ENCODE data around the gene HOXC12.

Gene HOXC12

DNA sequence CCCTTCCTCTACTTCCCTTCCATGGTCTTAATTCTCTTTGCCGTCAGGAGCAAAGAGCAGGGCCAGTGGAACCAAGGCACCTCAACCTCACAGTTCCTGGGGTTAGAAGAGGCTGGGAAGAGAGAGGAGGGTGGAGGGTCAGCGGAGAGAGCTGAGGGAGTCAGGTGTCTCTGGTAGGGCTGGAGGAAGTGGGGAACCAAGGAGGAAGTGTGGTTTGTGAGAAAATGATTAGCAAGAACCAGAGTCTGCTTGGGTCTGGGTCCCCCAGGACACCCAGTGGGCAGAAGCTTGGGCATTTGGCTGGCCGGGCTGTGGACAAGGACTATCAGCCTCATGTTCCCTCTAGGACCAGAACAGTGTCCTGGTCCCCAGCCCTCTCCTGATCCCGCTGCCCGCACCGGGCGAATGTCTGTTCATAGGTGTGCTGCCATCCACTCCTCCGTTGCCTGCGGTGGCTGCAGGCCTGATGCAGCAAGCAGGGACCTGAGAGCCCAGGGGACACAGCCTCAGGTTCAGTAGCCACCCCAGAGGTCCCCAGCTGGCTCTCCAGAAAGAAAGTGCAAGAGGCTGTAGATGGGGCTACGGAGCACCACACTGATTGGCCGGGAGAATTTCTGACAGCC lies 2.3 kb downstream of the HOXC12 start:
- DNase-seq = no peak

DNA sequence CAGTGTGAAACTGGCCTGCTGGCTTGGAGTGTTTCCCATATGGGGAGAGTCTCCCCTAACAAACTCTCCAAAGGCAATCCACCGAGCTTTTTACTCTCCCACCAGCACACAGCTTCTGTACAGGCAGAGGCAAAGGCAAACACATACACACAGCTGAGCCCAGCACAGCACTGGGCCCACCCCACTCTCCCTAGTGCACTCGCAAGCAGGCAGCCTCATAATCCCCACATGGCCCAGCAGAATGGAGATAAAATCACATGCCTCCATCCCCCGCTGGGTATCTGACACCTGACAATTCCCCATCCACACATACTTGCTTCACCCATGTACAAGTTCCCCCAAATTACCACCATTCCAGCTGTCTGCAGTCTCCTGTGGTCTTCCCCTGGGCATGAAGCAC lies 3.4 kb downstream of the HOXC12 start:
- DNase-seq = no peak

GRCh38 chr12:53959314-53959713 lies 4.6 kb downstream of the HOXC12 start:
- DNase-seq = no peak

GRCh38 chr12:53960187-53961024 lies 5.7 kb downstream of the HOXC12 start:
- no peak for DNase-seq

DNA sequence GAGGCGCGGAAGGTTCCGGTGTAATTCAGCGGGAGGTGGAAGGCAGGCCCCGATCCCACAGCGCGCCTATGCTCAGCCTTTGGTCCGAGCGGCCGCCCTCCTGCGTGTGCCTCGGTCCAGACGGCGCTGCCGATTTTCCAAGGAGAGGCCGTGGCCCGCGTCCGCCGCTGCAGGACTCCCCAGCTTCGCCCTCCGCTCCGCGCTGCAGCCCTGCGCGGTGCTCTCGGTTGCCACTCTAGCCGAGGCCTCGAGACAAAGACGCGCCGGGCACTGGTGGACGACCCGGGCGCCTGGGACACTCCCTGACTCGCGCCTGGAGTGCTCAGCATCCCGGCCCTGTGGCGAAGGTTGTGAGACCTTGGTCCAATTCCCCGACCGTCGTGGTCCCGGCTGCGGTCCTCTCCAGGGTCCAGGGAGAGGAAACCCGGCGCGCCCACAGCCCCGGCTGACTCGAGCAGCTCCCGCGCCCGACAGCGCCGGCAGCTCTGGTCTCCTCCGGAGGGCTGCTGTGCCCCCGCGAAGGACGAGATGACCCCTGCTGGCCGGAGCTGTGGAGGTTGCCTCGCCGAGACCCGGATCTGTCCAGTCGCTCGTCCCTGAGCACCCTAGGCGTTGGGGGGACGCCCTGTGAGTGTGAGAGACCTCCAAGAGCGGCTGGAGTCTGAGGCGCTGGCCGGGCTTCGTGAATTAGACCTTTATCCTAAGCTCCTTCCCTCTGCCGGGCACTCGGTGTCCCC lies 6.5 kb downstream of the HOXC12 start:
- DNase-seq = no peak

GRCh38 chr12:53963005-53963404 lies 8.3 kb downstream of the HOXC12 start:
- no peak for DNase-seq

DNA sequence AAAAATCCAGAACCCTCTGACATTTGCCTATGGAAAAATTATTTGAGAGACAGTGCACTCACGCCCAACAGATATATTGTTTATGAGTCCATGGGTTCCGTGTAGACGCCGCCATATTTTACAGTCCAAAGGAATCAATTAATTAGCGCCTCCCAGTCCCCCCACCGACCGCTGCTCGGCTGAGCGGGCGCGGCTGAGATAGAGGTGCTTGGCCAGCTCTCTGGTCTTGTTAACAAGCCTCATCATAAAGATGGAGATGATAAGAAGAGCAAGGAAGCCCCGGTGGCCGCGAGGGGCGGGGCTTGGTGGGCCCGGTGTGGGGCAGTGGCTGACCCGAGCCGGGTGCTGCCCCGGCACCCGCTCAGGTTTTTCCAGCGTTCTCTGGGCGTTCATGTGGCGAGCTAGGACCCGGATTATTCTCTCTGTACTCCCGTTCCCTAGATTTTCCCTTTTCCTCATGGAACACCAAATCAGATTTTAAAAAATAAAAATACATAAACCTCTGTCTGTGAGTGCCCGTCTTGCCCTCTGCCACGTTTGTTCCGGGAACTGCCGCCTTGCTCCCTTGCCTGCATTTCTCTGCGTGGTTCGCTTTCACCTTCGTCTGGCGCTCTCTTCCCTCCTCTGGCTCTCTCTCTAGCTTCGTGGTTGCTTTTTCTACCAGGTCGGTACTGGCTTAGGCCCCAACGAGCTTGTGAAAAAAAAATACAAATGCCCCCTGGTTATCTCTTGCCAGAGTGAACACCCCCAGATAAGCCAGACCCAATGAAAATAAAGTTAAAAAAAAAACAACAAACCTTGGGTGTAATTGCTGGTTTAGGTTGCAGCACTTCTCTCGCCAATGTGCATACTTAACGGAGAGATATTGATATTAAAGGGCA lies 9.0 kb downstream of the HOXC12 start:
- no peak for DNase-seq

GRCh38 chr12:53964315-53964713 lies 9.6 kb downstream of the HOXC12 start:
- no peak for DNase-seq

- no peak for DNase-seq
Observed at GRCh38 chr12:53965281-53966084, 10.8 kb downstream of the HOXC12 start.

GRCh38 chr12:53966085-53966384 lies 11.3 kb downstream of the HOXC12 start:
- DNase-seq = no peak

DNA sequence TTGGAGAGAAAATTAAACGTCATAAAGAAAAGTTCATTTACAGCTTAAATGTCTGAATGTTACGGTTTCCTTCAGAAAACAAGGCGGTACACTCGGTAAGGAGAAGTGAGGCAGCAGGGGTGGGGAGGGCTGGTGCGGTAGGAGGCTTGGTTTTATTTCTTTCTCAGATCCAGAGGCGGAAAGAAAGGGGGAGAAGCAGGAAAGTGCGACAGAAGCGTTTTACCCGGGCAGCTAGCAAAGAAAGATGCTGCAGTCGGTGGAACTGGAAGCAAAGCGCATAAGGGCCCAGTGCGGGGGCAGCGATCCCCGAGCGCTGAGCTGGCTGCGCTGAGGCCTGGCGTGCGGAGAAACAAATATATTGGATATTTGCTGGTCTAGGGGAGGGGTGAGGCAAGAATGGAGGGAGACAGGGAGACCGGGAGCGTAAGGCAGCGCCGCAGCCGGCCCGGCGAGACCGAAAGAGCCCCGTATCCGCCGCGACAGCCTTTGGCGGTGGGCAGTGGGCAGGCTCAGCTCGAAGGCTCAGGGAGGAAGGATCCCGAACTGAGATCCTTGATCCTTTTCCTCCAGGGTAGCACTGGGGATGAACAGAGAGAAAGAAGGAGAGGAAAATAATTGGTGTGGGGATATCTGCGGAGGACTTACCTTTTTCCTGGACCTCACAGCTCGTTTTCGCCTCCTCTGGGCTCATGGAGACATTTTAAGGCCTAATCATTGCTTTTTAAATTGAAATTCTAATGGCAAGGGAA lies 11.9 kb downstream of the HOXC12 start:
- no peak for DNase-seq

DNA sequence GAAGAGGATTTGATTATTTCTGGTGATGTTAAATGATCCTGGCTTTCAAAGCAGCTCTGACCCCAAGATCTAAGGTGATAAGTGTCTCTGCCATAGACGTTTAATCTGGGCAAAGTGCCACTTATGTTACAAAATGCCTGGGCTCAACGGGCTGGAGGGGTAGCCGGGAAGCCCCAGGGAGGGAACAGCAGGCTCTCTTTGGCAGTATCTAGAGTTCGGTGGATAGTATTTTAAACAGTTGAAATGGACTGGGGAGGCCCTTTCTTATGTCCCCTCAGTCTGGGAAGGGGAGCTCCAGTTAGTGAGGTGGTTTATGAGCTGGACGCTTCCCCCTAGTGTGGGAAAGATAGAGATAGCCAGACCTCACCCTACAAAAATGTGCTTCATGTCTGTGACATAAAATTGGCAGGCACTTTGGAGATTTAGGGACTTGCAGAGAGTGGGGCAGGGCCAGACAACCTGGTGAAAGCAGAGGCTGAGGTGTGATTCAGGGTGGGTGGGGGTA lies 12.8 kb downstream of the HOXC12 start:
- DNase-seq = no peak

GRCh38 chr12:53968214-53969127 lies 13.8 kb downstream of the HOXC12 start:
- no peak for DNase-seq

DNA sequence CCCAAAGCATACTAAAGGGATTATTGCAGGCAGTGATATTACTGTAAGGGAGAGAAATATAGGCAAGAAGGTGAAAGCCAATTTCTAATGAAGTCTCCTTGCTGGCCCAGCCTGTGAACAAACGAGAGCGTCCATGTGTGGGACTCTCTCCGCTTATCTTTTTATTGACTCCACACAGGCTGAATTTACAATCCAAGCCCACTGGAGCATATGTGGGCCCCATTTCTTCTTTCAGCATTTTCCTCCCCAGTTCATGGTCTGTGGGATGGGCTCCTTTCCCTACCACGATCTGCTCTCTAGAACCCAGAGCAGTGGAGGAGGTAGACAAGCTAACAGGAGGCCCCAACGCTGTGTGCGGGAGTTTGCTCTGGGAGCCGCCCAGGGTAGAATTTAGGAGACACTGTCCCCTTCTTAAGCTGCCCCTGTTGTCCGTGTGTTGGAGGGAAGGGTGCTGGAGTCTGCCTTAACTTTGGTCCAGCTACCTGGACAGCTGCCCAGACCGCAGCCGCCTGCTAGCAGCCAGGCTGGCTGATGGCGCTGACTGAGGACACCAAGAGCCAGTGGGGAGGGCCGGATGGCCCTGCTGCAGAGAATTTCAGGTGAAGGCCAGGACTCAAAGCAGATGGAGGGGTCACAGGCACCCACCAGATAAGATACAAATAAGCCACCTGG lies 15.0 kb downstream of the HOXC12 start:
- DNase-seq = no peak

- no peak for DNase-seq
Observed at GRCh38 chr12:53970451-53970850, 15.7 kb downstream of the HOXC12 start.

- DNase-seq = no peak
Observed at GRCh38 chr12:53971129-53971528, 16.4 kb downstream of the HOXC12 start.

DNA sequence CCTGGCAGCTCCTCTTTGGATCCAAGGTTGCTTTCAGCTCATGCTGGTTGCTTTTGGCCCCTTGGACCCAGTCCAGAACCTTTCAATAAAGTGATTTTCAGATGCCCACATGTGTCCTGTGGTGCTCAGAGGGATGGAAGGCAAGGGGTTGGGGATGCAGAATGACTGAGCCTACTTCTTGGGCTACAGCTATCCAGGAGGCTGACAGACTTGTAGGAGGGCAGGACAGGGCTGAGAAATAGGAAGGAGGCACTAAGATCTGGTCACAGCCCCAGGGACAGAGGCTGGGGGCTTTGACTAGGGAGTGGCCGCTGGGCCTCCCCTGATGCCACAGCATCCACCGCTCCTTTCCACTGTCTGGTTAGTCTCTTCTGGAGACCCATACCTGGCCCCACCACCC lies 17.0 kb downstream of the HOXC12 start:
- no peak for DNase-seq

GRCh38 chr12:53972152-53972702 lies 17.5 kb downstream of the HOXC12 start:
- no peak for DNase-seq

- DNase-seq = no peak
Observed at GRCh38 chr12:53972722-53973235, 18.1 kb downstream of the HOXC12 start, which contains the start of gene HOXC11. HOXC11 (plus strand) TSS chr12:53973126; CDS start chr12:53973242, 116 bp downstream.
